Measurements from ENCODE around the gene CACNA2D2.

CACNA2D2 gene

DNA sequence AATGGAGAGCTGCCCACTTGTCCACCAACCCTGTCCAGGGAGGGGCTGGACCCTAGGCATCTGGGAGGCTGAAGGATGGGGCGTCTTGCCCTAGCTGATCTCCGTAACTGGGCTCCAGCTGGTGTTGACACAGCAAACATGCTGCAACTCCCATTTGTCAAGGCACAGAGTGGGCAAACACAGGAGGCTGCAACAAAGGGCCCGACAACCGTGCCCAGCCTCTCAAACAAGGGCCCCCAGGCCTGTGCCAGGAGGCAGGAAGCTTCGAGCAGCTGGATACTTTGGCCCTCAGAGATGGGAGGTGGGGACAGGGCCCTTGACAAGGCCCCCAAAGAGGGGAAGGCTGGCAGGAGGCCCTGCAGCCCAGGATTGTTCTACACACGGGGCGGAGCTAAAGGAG is 79.9 kb downstream of the CACNA2D2 start:
- DNase-seq = no peak

DNA sequence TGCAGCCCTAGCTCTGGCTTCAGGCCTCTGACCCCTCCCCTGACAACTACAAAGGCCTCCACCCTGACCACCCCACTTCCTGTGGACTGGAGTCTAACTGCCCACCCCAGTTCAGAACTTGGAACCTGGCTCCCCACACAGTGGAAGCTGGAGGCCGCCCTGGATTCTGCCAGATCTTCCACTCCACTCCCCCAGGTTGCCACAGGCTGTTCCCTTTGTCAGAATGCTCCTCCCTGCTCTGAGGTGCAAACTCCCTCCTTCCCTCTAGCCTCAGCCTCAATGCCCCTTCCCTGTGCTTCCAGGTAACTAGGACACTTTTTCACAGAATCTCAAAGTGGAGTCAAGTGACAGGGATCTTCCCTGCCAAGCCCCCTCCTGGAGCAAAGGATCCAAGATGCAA is 81.3 kb downstream of the CACNA2D2 start:
- no peak for DNase-seq

DNA sequence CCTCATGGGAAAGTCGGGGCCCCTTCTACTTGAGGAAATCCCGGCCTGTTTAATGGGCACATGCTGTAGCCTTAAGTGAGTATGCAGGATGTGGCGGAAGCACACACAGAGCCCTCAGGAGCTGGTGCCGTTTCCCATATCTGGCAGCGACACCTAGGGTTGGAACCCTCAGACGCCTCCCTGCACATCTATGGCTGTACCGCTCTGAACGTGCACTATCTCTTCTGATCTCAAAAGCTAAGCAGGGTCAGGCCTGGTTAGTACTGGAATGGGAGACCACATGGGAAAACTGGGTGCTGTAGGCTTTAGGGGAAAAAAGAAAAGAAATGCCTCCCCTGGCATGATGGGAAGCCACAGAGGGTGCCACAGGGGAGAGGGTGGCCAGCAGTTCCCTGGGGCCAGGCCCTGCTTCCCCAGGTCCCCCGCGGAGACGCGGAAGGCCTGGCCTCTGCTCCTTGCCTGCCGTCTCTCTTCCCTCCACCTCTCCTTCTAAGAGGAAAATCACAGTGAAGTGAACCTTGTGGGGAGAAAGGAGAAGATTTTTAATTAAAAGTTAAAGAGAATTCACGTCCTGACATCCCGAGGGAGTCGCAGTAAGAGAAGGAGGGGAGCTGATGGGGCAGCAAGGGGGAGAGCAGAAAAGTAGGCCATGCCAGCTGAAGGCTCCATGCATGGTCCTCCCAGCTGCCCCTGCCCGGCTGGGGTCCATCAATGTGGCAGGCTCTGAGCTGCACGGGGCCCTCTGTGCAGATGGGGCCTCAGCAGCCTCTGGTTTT is 83.7 kb downstream of the CACNA2D2 start:
- DNase-seq = no peak

DNA sequence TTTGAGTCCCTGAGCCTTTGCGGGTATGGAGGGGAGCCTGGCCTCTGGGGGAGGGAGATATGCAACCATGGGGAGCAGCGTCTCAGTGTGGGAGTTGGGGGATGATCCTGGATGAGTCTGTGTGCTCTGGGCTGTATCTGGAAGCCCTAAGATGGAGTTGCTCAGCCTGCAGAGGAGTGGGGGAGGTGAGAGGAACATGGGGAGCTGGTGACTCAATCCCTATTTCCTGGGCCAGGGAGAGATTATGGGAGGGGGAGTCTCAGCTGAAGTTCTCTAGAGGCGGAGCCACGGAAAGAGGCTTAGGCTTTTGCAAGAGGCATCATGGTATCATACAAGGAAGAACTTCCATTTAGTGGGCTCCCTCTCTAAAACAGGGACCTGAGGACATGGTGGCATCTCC is 84.6 kb downstream of the CACNA2D2 start:
- DNase-seq = no peak

DNA sequence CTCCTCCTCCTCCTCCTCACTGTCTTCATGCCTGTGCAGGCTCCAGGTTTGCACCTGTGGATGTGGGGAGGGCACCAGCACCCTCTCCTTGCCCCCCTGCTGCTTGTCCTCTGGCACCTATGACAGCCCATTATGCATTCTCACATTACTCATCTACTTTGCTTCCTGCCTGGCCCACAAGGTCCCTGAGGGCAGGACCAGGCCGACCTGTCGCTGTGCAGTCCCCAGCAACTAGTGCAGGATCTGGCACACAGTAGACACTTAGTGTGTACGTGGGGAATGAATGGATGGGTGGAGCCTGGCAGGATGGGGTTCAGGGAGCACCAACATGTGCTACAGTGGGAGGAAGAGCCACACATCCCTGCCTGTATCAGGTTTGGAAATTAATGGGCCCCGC is 85.8 kb downstream of the CACNA2D2 start:
- DNase-seq = no peak

DNA sequence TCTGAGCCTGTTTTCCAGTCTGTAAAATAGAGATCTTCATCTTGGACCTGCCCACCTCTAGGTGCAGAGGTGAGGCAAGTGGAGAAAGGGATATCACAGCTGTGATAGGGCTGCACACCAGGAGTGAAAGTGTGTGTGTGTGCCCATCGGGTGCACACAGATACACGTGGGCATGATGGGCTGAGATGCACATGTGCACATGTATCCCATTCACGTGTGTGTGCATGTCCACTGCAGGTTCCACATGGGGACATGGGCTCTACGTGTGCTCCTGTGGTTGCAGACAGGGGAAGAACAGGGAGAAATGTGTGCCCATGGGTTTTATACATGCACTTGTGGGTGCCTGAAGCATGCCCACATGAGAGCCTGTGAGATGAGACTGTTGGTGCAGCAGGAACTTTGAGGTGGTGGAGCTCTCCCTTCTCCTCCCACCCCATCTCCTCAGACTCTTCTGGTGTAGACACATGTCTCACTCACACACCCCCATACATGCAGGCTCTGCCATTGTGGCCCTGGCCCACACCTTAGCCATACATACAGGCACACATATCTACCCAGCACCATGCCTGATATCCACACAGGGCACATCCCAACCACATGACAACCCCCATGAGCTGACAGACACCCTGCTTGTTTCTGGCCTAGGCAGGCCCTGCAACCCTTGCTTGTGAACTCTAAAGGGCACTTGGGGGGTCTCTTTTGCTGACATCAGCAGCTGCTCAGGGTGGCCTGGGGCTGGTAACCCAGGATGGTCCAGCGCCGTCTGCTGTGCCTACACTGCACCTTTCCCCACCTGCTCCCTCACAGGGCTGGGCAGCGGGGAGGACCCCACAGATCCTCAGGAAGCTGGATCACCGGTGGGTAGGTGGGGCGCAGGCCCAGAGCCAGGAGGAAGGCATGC is 86.4 kb downstream of the CACNA2D2 start:
- DNase-seq = no peak

DNA sequence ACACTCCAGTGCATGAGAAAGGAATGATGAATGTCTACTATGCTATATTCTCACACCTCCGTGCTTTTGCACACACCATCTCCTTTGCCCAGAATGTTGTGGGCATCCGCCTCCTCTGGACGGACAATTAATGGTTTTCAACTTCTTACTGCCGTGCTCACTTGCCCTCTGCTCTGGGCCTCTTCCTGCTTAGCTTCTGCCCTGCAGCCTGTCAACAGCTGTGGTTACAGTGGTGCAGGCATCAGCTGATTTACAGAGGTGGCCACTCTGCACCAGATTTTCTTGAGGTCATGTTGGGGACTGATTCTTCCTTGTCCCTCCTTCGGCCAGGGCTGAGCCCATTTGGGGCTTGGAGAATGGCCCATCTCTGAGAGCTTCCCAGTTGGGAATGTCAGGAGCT is 87.6 kb downstream of the CACNA2D2 start:
- no peak for DNase-seq

DNA sequence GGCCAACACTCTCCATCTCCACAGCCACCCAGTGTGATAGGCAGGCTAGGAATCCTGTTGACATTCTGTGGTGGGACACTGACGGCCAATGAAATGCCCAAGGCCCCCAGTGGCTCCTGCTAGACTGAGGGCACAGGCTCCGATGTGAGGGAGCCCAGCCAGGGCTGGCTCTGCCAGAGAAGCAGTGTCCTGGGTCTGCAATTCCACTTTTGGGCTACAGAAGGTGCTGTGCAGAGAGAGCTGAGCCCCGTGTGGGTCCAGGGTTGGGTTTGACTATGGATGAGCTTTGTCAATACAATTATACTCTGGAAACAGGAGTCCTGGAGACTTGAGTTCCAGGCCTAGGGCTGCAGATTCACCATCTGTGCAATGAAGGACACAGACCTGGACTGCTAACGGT is 88.4 kb downstream of the CACNA2D2 start:
- DNase-seq = no peak

DNA sequence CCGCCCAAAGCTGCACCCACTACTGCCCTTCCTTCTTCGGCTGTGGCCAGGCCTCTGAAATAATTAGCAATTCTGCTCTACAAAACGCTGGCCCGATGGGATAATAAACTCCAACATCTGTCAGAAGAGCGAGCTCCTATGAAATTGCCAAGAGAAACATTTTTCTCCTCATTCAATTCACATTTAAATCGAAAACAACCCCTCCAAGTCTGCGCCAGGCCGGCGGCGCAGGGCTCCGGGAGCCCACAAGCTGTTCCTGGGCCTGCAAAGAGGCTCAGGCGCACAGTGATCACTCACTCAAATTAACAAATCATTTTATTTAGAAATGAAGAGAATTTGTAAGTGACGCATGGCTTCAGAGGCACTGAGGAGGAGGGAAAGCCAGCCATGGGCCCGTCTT is 88.8 kb downstream of the CACNA2D2 start:
- DNase-seq = no peak

DNA sequence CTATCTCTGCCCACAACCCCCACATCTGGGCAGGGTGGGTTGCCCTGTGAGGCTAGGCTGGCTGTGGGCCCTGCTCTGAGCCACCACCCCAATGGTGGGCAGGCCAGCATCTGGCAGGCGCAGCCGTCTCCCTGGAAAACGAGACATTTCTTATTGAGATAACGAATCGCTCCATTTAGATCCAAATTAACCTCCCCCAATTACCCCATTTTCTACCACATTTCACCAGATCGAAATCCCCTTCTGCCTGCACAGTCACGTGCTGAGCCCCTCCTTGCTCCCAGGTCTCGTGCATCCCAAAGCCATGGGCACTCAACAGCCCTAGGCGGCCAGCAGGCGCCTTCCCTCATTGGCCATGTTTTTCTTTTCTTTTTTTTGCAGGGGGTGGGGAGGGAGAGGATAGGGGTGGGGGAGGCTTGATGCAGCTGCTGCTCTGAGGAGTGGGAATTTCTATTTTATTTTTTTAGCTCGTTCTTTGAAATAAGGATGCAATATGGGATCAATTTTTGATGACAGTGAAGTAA is 91.1 kb downstream of the CACNA2D2 start:
- no peak for DNase-seq

DNA sequence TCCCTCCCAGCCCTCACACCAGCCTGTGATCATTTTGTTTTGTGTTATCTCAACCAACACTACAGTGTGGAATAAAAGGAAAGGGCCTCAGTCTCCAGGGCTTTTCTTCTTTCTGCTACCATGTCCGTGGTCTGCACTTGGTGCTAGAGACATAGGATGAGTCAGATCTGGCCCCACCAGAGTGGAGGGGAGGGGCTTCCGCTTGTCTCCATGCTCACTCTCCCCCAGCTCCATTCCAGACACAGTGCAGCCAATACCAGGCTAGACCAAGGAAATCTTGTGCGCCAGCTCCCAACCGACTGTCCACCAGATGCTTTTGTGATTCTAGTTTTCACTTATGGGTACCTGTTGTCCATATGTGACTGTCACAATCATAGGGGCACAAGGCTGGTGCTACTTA is 92.2 kb downstream of the CACNA2D2 start:
- DNase-seq = no peak

DNA sequence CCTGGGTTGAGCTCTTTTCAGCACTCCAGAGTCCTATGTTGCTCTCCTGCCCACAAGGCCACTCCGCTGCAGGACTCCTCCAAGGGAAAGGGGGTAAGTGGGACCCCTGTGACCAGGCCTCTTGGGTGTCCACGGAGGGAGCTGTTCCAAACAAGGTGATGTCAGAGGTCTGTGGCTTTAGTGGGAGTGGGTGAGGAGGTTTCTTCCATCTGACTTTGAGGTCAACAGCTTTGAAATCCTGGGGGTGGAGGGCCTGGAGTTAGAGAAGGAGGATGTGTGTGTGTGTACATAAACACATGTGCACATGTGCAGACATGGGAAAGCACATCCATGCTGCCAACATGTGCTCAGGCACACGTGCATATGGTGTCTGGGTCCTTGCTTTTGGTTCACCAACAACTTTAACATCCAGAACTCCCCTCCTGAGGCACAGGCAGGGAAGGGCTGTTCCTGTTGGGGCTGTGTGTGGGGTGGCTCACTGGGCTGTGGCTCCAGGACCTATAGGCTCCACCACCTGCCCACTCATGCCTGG is 92.8 kb downstream of the CACNA2D2 start:
- no peak for DNase-seq

DNA sequence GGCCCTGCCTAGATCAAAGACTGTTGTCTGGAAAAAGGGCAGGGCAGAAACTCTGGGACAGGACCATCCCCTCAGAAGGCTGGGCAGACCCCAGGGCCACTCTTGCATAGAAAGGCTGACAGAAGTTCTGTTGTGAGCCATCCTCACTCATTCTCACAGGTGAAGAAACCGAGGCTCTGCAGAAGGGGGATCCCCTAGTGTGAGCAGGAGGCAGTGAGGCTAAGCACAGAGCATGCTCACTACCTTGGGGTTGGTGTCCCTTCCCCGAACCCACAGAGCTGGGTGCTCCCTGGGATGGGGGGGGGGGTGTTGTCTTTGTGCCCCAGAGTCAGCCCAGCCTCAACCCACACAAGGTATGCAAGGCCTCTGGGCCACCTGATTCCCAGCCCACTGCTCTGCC is 93.2 kb downstream of the CACNA2D2 start:
- DNase-seq = no peak

DNA sequence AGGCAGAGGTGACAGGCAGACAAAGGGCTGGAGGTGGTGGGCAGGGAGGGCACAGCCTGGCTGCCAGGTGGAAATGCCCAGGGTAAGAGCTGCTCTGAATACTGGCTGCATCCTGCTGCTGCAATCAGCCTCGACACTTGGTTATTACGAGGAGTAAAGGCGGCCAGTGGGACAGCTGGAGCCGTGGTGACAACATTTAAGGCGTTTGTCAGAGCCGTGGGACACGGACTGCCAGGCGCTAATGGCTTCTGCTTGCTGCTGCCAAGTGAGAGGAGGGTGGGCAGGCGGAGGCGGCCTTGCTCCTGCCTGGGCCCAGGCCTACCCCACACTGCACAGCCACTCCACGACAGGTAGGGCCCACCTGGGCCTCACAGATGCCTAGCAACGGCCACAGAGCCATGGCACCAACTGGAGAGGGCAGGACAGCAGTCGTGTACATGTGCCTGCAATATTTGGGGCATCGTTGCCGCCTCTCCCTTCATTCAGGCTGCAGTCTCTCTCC is 94.9 kb downstream of the CACNA2D2 start:
- no peak for DNase-seq

DNA sequence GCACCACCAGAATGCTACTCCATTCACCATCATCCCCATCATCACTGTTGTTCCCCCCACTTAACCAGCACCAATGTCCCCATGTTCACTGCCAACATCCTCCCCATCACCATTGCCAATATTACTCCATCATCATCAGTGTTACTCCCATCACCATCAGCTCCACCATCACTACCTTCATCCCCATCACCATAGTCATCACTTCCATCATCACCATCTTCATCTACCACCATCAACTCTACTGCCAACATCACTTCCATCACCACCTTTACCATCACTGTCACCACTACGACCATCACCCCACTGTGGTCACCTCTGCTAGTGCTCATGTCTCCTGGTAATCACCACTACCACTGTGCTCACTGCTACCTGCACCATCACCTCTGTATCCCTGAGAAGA is 96.9 kb downstream of the CACNA2D2 start:
- DNase-seq = no peak

DNA sequence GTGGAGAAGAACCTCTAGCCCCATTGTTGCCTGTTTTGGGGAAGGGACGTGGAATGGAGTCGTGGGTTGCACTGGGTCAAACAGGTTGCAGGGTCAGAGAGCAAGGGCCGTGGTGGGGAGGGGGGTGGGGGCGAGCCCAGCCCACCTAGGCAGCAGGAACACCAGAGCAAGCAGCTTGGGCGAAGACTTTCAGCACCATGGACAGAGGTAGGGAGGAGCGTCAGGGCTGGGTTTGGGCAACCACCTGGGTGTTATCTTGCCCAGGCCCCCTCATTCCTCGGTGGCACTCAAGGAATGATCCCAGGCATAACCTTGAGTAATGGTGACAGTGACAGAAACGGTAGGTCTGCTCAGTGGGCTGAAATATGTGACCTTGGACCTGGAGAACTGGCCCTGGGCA is 98.2 kb downstream of the CACNA2D2 start:
- peak; percentile 33 for DNase-seq

DNA sequence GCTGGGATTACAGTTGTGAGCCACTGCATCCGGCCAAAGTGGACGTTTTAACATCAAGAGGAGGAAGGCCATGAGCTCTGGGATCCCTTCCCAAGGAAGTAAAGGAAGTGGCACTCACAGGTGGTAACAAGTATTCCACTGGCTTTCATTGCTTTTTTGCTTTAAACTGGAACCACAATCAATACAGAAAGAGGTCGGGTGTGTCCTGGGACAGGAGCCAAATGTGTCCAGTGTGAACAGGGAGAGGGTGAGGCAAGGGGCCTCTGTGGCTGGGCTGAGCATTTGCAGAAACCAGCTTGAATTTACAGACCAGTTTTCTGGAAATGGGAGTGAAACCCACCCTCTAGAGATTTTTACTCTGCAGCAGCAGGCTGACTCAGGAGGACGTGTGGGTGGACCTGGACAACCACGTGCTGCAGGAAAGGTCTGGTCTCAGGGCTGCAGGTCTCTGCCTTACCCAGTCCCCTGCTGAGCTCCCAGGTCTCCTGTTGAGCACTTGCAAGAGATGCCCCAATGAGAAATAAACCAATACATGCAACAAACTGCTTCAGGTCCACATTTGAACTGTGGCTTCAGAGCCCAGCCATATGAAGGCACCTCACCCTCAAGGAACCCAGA is 101.3 kb downstream of the CACNA2D2 start:
- no peak for DNase-seq

DNA sequence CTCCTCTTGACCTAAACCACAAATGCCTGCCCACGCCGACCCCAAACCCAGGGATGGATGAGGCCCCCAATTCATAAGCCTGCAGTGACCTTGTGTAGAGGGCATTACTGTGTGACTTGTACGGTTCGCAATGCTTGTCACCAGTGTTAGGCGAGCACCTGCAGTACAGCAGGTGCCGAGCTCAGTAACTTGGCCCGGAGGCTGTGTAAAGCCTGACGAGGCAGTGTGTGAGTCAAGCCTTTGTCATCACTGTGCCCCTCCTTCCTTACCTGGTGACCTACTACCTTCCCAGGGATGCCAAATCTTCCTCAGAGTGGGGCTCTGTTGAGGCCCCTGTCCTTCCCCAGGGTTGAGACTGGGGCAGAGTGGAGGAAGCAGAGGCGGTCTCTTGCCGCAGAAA is 106.9 kb downstream of the CACNA2D2 start:
- no peak for DNase-seq

DNA sequence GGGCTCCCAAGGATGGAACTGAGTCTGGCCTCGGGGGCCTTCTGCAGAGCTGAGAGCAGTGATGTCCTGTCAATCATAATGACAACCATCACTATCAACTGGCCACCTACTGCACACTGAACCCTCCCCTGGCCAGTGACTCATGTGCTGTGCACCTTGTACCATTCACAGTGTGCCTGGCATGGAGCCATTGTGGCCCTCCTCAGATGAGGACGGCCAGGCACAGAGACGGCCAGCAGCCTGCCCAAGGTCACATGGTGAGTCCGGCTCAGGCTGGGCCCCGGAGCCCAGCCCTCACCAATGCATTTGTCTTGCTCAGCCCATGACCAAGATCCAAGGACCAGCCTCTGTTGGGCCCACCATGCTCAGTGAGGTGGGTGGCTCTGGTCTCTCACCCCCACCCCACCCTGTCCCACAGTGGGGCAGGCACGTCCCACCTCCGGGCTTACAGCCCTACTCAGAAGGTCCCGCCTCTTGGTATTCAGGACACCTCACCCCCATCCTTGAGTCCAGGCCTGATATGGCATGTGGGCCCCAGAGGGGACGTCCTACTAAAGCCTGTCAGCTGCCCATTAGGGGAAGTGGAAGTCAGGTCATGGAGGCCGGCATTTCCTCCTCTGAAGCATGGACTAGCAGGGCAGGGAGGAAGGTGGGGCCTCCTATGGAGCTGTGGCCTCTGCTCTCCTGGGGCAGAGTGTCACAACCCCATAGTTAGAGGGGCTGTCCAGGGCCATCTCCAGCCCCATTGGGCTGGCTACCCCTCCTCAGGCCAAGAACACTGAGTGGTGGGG is 108.2 kb downstream of the CACNA2D2 start:
- DNase-seq = no peak

DNA sequence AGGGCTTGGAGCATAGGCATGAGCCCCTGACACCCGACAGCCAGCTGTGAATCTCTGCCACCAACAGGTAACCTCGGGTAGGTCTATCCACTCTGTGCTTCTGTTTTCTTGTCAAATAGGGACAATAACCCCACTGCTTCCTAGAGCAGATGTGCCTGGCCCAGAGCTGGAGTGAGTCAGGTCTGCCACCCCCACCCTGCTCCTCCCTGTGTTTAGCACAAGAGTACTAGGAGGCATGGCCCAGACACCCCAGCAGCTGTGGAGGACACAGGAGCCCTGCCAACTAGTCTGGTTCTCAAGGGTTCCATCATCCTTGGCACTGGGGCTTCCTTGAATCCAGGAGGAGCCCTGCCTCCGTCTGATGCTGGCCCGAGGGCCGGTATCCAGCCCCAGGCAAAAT is 110.4 kb downstream of the CACNA2D2 start:
- no peak for DNase-seq

DNA sequence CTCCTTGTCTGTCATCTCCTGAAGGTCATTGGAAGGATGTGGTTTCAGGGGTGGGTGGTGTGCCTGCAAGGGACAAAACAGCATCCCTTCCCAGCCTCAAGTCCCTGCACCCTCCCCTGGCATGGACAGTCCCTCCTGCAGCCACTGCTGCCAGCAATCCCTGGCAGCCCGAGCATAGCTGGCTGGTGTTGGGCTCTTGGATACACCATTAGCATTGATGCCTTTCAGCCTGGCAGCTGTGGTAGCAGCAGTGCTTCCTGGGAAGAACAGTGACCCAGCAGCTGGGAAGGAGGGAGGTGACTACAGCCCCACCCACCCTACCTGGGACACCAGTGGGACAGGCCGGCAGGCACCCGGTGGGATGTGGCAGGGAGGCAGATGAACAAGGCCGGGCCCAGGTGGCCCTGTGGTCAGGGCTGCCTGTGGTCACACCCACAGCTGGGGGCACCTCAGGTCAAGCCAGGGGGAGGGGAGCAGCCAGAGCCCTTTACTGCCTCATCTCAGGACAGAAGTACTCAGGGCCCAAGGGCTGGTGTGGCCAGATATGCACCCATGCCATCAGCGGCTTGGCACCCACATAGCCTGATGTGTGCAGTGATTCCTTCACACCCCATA is 111.2 kb downstream of the CACNA2D2 start:
- DNase-seq = no peak

Measured in activated CD4-positive, alpha-beta T cell treated with anti-CD3 and anti-CD28 coated beads, Interleukin-2, Interleukin-6, amounts not matched to agents 100 ng/mL and 50 ng/mL, durations not matched to agents 16 hours and 8 hours (primary cell).